Natural killer cell (primary cell): ENCODE results near the gene GABRA5. TPM values are rescaled to one million over a fixed set of nuclear protein-coding genes. Genes with fewer than 3 reads are reported as not detected.

Experiments used
- ATAC-seq, 3 donors: fragments of 150-1000 bp in 2 of 3; fragments of 200-7000 bp in 1 of 3; cut with Tn5 transposase; 1 replicate in 1 of 3; 2 replicates in 2 of 3; pipeline ENCODE4 v1.10.0; 2021; ENCODE audit warnings: mild to moderate bottlenecking in 2 of 3, moderate library complexity in 2 of 3
- DNase-seq, 2 donors: peaks; one replicate each; pipeline versions ENCODE4 v3.0.0 to v3.0.0-alpha.2; 2013 to 2021; ENCODE audit warnings: mixed read lengths in 1 of 2
- H3K27ac ChIP-seq: one replicate; pipeline ENCODE4 v1.5.1; 2013; ENCODE audit warnings: mild to moderate bottlenecking, low read length
- H3K27me3 ChIP-seq: one replicate; pipeline ENCODE4 v1.6.1; 2013; ENCODE audit warnings: low read length; ENCODE audit not compliant: control insufficient read depth, insufficient read depth
- H3K36me3 ChIP-seq: one replicate; pipeline ENCODE4 v1.6.1; 2013; ENCODE audit warnings: low read length; ENCODE audit not compliant: control insufficient read depth, insufficient read depth
- H3K4me1 ChIP-seq: one replicate; pipeline ENCODE4 v1.6.1; 2013; ENCODE audit warnings: low read length; ENCODE audit not compliant: control insufficient read depth, insufficient read depth
- H3K4me3 ChIP-seq: one replicate; pipeline ENCODE4 v1.5.1; 2013; ENCODE audit warnings: low read length
- H3K9me3 ChIP-seq: one replicate; pipeline ENCODE4 v1.6.1; 2013; ENCODE audit warnings: low read length; ENCODE audit not compliant: control insufficient read depth, insufficient read depth
- H3K27ac Mint-ChIP-seq, 2 donors: one replicate each; pipeline ENCODE4 v1.8.0; 2022; ENCODE audit warnings: mild to moderate bottlenecking in 2 of 2, mixed read lengths in 2 of 2, moderate library complexity in 1 of 2
- H3K27me3 Mint-ChIP-seq, 2 donors: one replicate each; pipeline ENCODE4 v1.8.0; 2022; ENCODE audit warnings: low read depth in 2 of 2, mixed read lengths in 2 of 2
- H3K36me3 Mint-ChIP-seq: one replicate; pipeline ENCODE4 v1.8.0; 2022; ENCODE audit warnings: mixed read lengths
- H3K4me1 Mint-ChIP-seq, 2 donors: one replicate each; pipeline ENCODE4 v1.8.0; 2022; ENCODE audit warnings: mixed read lengths in 2 of 2
- H3K4me3 Mint-ChIP-seq: one replicate; pipeline ENCODE4 v1.8.0; 2022; ENCODE audit warnings: mild to moderate bottlenecking, moderate library complexity, mixed read lengths
- H3K9me3 Mint-ChIP-seq, 2 donors: one replicate each; pipeline ENCODE4 v1.8.0; 2022; ENCODE audit warnings: mixed read lengths in 2 of 2
- CTCF ChIP-seq: fragments of 200-600 bp; IDR thresholded peaks from one replicate; pipeline ENCODE4 v1.8.0; 2022; ENCODE audit warnings: antibody characterized with exemption
- WGBS: methylation state at CpG from one replicate; pipeline ENCODE4 v1.1.7; 2013; ENCODE audit warnings: missing lambda C conversion rate; ENCODE audit not compliant: insufficient coverage; 5-methylcytosine and 5-hydroxymethylcytosine counted together
- intact Hi-C: fragments of 100-400 bp; cut with micrococcal nuclease; formaldehyde crosslinking; loops from one replicate; pipeline ENCODE4 v1.14.2; 2022
- total RNA-seq, 4 donors: library from RNA; stranded (reverse); fragments of 120-200 nt in 1 of 4; gene quantifications; one replicate each; pipeline versions ENCODE4 v1.2.3 to v1.2.4, GENCODE V29; 2013 to 2022

Gene GABRA5
- total RNA-seq, 3 donors from 2014 or later (not counting 1 experiment from before 2014, with no cell fraction given) = not detected

- Histone ChIP-seq H3K36me3 (no peaks in the 10 kb centered on the region), H3K4me1 (no peaks in the 10 kb centered on the region), H3K9me3 (peaks cover 8% of the 10 kb centered on the region), H3K27me3 (no peaks in the 10 kb centered on the region), H3K4me3 (no peak overlapping the region), H3K27ac (no peak overlapping the region)
- Mint-ChIP-seq H3K4me1 (no peaks in the 10 kb centered on the region), H3K27me3 (no peaks in the 10 kb centered on the region), H3K36me3 (no peaks in the 10 kb centered on the region), H3K27ac (no peak overlapping the region), H3K4me3 (no peak overlapping the region), H3K9me3 (peaks cover 6 to 7% of the 10 kb centered on the region in 2 donors)
- no peak for TF ChIP-seq CTCF
- intact Hi-C loops = no loop called here
- WGBS = 66% methylated on average over 2 of the region's 2 CpGs
- DNase-seq (no peak), ATAC-seq (no peak)
These were observed 87.5 kb downstream of the GABRA5 start for GRCh38 chr15:26954403-26954802.

GRCh38 chr15:26967719-26968269 is 100.9 kb downstream of the GABRA5 start:
- Mint-ChIP-seq H3K4me1 (no peaks in the 10 kb centered on the region), H3K4me3 (no peak overlapping the region), H3K9me3 (peaks cover 0 to 5% of the 10 kb centered on the region in 2 donors), H3K27me3 (peaks cover 0 to 13% of the 10 kb centered on the region in 2 donors), H3K27ac (no peak overlapping the region), H3K36me3 (no peaks in the 10 kb centered on the region)
- WGBS = 12% methylated on average over 48 of the region's 48 CpGs
- DNase-seq (no peak), ATAC-seq (no peak)
- no peaks in the 10 kb centered on the region for H3K36me3 ChIP-seq
- no peaks in the 10 kb centered on the region for H3K9me3 ChIP-seq
- H3K27ac ChIP-seq = no peak overlapping the region
- peaks cover 3% of the 10 kb centered on the region for H3K27me3 ChIP-seq
- no peak overlapping the region for H3K4me3 ChIP-seq
- intact Hi-C loops = no loop called here
- no peaks in the 10 kb centered on the region for H3K4me1 ChIP-seq
- TF ChIP-seq CTCF = no peak

- no peaks in the 10 kb centered on the region for H3K36me3 Mint-ChIP-seq
- no CpG with 5 or more reads among the region's 2 CpGs for WGBS
- no peak overlapping the region for H3K27ac Mint-ChIP-seq
- Histone ChIP-seq H3K9me3 (no peaks in the 10 kb centered on the region), H3K27me3 (peaks cover 3% of the 10 kb centered on the region), H3K36me3 (no peaks in the 10 kb centered on the region), H3K4me3 (no peak overlapping the region), H3K4me1 (no peaks in the 10 kb centered on the region), H3K27ac (no peak overlapping the region)
- peaks cover 0 to 13% of the 10 kb centered on the region in 2 donors for H3K27me3 Mint-ChIP-seq
- no peak for TF ChIP-seq CTCF
- DNase-seq = no peak
- peaks cover 0 to 5% of the 10 kb centered on the region in 2 donors for H3K9me3 Mint-ChIP-seq
- no peaks in the 10 kb centered on the region for H3K4me1 Mint-ChIP-seq
- no peak overlapping the region for H3K4me3 Mint-ChIP-seq
- intact Hi-C loops = no loop called here
- ATAC-seq = no peak
These were observed 101.9 kb downstream of the GABRA5 start for GRCh38 chr15:26968806-26969205.

GRCh38 chr15:26970712-26971210 is 103.9 kb downstream of the GABRA5 start, which contains the start of gene GABRG3:
Gene GABRG3, plus strand, starts transcription at chr15:26971181.
- WGBS = 4% methylated on average over 33 of the region's 33 CpGs
- peaks cover 0 to 13% of the 10 kb centered on the region in 2 donors for H3K27me3 Mint-ChIP-seq
- no peak within 1 kb of the TSS for H3K27ac Mint-ChIP-seq
- no peak within 1 kb of the TSS for H3K4me3 Mint-ChIP-seq
- Histone ChIP-seq H3K4me3 (no peak within 1 kb of the TSS), H3K27ac (no peak within 1 kb of the TSS), H3K36me3 (no peaks in the 10 kb centered on the region), H3K9me3 (no peaks in the 10 kb centered on the region), H3K4me1 (no peaks in the 10 kb centered on the region), H3K27me3 (peaks cover 3% of the 10 kb centered on the region)
- TF ChIP-seq CTCF = no peak
- H3K4me1 Mint-ChIP-seq = no peaks in the 10 kb centered on the region
- H3K9me3 Mint-ChIP-seq = no peaks in the 10 kb centered on the region
- intact Hi-C loops = no loop called here
- DNase-seq (no peak), ATAC-seq (no peak)
- no peaks in the 10 kb centered on the region for H3K36me3 Mint-ChIP-seq
